ENCODE data around the gene EPC1. TPM values are rescaled to one million over a fixed set of nuclear protein-coding genes. Genes with fewer than 3 reads are reported as not detected.
"Not testable (repeated sequence)": the region's sequence is repeated elsewhere in the genome, so short reads cannot be mapped to it uniquely, and the experiment has no call there.

EPC1 gene
- polyA plus RNA-seq, 2 of the 4 experiments (the other 2 are of a cell fraction) = 14.7 to 47.2 TPM

DNA sequence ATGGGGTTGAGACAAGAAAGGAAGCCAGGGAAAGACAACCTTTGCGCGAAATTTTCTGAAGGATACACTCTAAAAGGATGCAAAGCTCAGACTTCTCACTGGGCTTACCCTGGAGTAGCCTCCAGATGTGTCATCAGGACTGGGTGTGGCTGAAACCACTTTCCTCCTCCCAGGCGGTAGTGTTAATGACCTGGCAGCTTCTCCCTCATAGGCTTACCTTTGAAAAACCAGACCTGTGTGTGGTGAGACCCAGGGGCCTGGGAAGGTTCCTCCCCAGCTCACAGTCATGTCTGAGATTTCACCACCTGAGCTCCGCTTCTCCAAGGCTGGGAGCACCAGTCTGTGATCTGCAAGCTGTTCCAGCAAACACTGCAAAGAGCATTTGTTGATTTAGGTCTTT, 93.7 kb downstream of the EPC1 start:
- FAIRE-seq (no peak), DNase-seq (ENCODE audit: low read depth in 1 of 2, low spot score in 1 of 2) (peak in 1 of 2 experiments; percentile 23), ATAC-seq (peak; percentile 68 to 76; a peak in 5 of 6 replicates)
- peaks cover 10% of the 10 kb centered on the region for H3K4me1 ChIP-seq
- H3K4me3 ChIP-seq = no peak overlapping the region
- WGBS (ENCODE audit: missing lambda C conversion rate) = 64% methylated on average over 4 of the region's 4 CpGs
- no peak overlapping the region for H3K27ac ChIP-seq
- H3K9me3 ChIP-seq = no peaks in the 10 kb centered on the region
- ChIA-PET CTCF (interaction anchor here (0.7 to 3.3 kb wide), 5 partner anchors 11 to 114 kb away, joined by 3 to 11 read pairs (median 4); no protein-coding TSS in a partner anchor), POLR2A (interaction anchor here (1.0 kb wide), 1 partner anchor 92 kb away, joined by 3 read pairs; no protein-coding TSS in a partner anchor)
- no peak for TF ChIP-seq HDAC2 (IDR thresholded peaks at IDR 0.05)
- TF ChIP-seq, protein P1, sequence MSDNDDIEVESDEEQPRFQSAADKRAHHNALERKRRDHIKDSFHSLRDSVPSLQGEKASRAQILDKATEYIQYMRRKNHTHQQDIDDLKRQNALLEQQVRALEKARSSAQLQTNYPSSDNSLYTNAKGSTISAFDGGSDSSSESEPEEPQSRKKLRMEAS (IDR thresholded peaks at IDR 0.05) = no peak
- H3K4me2 ChIP-seq = 0 out of 3 replicates have a peak overlapping the region, but pooled peaks have one; percentile 29

DNA sequence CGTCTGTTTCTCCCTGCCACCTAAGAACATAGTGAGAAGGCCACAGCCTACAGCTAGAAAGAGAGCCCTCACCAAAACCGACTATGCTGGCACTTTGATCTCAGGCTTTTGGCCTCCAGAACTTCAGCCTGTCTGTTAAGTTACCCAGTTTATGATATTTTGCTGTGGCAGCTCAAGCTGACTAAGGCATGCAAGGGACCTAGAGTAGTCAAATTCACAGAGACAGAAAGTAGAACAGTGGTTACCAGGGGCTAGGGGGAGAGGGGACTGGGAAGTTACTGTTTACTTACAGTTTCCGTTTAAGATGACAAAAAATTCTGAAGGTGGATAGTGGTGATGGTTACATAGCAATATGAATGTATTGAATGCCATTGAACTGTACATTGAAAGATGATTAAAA, 96.5 kb downstream of the EPC1 start:
- H3K4me2 ChIP-seq; ATAC-seq; H3K4me3 ChIP-seq; H3K4me1 ChIP-seq; H3K27ac ChIP-seq; POLR2A ChIA-PET; DNase-seq (ENCODE audit: low read depth in 1 of 2, low spot score in 1 of 2); H3K9me3 ChIP-seq; FAIRE-seq: not testable (repeated sequence)
- CTCF ChIA-PET = interaction anchor here (1.1 to 3.3 kb wide), 4 partner anchors 65 to 1498 kb away, joined by 3 to 12 read pairs (median 7); no protein-coding TSS in a partner anchor
- WGBS (ENCODE audit: missing lambda C conversion rate) = 64% methylated on average over 3 of the region's 3 CpGs

DNA sequence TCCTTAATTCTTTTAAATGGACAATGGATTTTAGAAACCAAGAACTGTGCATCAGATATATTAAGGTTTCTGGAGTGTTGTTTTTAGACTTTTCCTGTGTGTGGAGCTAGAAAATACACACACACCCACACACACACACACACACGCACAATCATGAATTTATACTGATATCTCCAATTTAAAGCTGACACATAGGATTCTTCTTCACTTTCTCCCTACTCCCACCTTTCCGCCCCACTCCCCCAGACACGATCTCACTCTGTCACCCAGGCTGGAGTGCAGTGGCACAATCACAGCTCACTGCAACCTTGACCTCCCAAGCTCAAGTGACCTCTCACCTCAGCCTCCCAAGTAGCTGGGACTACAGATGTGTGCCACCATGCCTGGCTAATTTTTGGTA, 100.3 kb downstream of the EPC1 start:
- ChIA-PET POLR2A (no interaction called here), CTCF (interaction anchor here (0.6 to 2.1 kb wide), 4 partner anchors 10 to 321 kb away, joined by 3 to 11 read pairs (median 6); no protein-coding TSS in a partner anchor)
- no peak overlapping the region for H3K27ac ChIP-seq
- WGBS (ENCODE audit: missing lambda C conversion rate) = 90% methylated on average over 3 of the region's 3 CpGs
- DNase-seq (ENCODE audit: low read depth in 1 of 2, low spot score in 1 of 2) (no peak), ATAC-seq (no peak), FAIRE-seq (no peak)
- H3K4me1 ChIP-seq = no peaks in the 10 kb centered on the region
- no peaks in the 10 kb centered on the region for H3K9me3 ChIP-seq
- H3K4me2 ChIP-seq = no peak overlapping the region
- no peak for TF ChIP-seq GATA3 (IDR thresholded peaks at IDR 0.05; ENCODE audit: borderline replicate concordance)
- TF ChIP-seq, protein P2, sequence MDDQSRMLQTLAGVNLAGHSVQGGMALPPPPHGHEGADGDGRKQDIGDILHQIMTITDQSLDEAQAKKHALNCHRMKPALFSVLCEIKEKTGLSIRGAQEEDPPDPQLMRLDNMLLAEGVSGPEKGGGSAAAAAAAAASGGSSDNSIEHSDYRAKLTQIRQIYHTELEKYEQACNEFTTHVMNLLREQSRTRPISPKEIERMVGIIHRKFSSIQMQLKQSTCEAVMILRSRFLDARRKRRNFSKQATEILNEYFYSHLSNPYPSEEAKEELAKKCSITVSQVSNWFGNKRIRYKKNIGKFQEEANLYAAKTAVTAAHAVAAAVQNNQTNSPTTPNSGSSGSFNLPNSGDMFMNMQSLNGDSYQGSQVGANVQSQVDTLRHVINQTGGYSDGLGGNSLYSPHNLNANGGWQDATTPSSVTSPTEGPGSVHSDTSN (IDR thresholded peaks at IDR 0.05) = no peak
- TF ChIP-seq, protein P3, sequence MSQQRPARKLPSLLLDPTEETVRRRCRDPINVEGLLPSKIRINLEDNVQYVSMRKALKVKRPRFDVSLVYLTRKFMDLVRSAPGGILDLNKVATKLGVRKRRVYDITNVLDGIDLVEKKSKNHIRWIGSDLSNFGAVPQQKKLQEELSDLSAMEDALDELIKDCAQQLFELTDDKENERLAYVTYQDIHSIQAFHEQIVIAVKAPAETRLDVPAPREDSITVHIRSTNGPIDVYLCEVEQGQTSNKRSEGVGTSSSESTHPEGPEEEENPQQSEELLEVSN (IDR thresholded peaks at IDR 0.05; ENCODE audit: borderline replicate concordance, low read depth) = no peak
- TF ChIP-seq MAFK (IDR thresholded peaks at IDR 0.05; ENCODE audit: partially characterized antibody) = peak; percentile 5
- TF ChIP-seq KDM1A (IDR thresholded peaks at IDR 0.05; ENCODE audit: low read depth) = no peak
- TF ChIP-seq, protein P1 (IDR thresholded peaks at IDR 0.05) = no peak
- no peak for TF ChIP-seq EHMT2 (IDR thresholded peaks at IDR 0.05; ENCODE audit: low read depth)
- H3K4me3 ChIP-seq = no peak overlapping the region

DNA sequence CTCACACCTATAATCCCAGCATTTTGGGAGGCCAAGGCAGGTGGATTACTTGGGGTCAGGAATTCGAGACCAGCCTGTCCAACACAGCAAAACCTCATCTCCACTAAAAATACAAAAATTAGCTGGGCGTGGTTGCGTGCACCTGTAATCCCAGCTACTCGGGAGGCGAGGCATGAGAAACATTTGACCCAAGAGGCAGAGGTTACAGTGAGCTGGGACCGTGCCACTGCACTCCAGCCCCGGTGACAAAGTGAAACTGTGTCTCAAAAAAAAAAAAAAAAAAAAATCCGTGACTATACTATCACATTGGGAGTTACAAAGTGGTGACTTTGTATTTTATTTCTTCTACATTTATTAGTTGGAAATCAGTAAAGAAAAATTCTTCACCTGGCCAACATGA, 101.2 kb downstream of the EPC1 start:
- Histone ChIP-seq H3K27ac (no peak overlapping the region), H3K4me1 (no peaks in the 10 kb centered on the region), H3K4me2 (no peak overlapping the region; the same call in 2 of the 3 replicates), H3K9me3 (no peaks in the 10 kb centered on the region), H3K4me3 (no peak overlapping the region)
- WGBS (ENCODE audit: missing lambda C conversion rate) = 58% methylated on average over 8 of the region's 8 CpGs
- FAIRE-seq (no peak), DNase-seq (ENCODE audit: low read depth in 1 of 2, low spot score in 1 of 2) (no peak), ATAC-seq (no peak)
- TF ChIP-seq PHF8 (IDR thresholded peaks at IDR 0.05; ENCODE audit: borderline replicate concordance, low read depth) (no peak), CBX2 (IDR thresholded peaks at IDR 0.05; ENCODE audit: borderline replicate concordance, low read depth) (no peak), FOSL2 (IDR thresholded peaks at IDR 0.05) (no peak), FOSL2 (CRISPR knock-in tag; IDR thresholded peaks at IDR 0.05) (no peak), RNF2 (IDR thresholded peaks at IDR 0.05; ENCODE audit: borderline replicate concordance, low read depth) (no peak), EHMT2 (IDR thresholded peaks at IDR 0.05; ENCODE audit: low read depth) (no peak), KDM5A (IDR thresholded peaks at IDR 0.05) (no peak), NPAS2 (CRISPR knock-in tag; IDR thresholded peaks at IDR 0.05; ENCODE audit: borderline replicate concordance) (no peak), SMC3 (IDR thresholded peaks at IDR 0.05) (no peak), FOSB (CRISPR knock-in tag; IDR thresholded peaks at IDR 0.05) (no peak), RAD21 (conservative IDR thresholded peaks at IDR 0.05 in 1 of 2, IDR thresholded peaks at IDR 0.05 in 1 of 2) (no peak)
- TF ChIP-seq, protein P4, sequence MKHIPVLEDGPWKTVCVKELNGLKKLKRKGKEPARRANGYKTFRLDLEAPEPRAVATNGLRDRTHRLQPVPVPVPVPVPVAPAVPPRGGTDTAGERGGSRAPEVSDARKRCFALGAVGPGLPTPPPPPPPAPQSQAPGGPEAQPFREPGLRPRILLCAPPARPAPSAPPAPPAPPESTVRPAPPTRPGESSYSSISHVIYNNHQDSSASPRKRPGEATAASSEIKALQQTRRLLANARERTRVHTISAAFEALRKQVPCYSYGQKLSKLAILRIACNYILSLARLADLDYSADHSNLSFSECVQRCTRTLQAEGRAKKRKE (CRISPR knock-in tag; IDR thresholded peaks at IDR 0.05; ENCODE audit: low read depth) = no peak
- TF ChIP-seq, protein P1 (IDR thresholded peaks at IDR 0.05) = no peak
- ChIA-PET POLR2A (no interaction called here), CTCF (interaction anchor here (0.6 to 2.1 kb wide), 4 partner anchors 11 to 35 kb away, joined by 3 to 11 read pairs (median 5); no protein-coding TSS in a partner anchor)

Measured in A549 (cell line).